ENCODE results near the gene OLFML2A.

The OLFML2A gene

DNA sequence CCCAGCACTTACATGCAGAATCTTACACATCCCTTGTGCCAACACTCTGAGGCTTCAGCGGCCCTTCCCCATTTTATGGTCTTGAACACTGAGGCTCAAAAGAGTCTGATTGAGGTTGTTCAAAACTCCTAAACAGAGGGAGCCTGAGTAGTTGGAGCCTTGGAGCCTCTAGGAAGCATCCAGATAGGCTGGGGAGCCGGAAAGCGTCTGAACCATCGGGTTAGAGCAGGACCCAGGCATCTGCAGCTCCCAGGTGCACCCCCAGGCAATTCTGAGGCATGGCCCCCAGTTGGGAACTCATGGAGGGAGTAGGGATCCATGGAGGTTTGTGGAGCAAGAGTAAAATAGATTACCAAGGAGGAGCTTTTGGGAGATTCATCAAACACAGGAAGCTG, 3.8 kb downstream of the OLFML2A start:
- TF ChIP-seq, protein P1, sequence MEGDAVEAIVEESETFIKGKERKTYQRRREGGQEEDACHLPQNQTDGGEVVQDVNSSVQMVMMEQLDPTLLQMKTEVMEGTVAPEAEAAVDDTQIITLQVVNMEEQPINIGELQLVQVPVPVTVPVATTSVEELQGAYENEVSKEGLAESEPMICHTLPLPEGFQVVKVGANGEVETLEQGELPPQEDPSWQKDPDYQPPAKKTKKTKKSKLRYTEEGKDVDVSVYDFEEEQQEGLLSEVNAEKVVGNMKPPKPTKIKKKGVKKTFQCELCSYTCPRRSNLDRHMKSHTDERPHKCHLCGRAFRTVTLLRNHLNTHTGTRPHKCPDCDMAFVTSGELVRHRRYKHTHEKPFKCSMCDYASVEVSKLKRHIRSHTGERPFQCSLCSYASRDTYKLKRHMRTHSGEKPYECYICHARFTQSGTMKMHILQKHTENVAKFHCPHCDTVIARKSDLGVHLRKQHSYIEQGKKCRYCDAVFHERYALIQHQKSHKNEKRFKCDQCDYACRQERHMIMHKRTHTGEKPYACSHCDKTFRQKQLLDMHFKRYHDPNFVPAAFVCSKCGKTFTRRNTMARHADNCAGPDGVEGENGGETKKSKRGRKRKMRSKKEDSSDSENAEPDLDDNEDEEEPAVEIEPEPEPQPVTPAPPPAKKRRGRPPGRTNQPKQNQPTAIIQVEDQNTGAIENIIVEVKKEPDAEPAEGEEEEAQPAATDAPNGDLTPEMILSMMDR (IDR thresholded peaks at IDR 0.05; ENCODE audit: unreplicated experiment in 3 of 3) = no peak
- H3K36me3 Mint-ChIP-seq (ENCODE audit: low read depth) = no peaks in the 10 kb centered on the region
- H3K27me3 Mint-ChIP-seq (ENCODE audit: low read depth) = peaks cover 13% of the 10 kb centered on the region
- peak overlapping the region; percentile 66 to 93 (median 91) for H3K27ac Mint-ChIP-seq
- no peaks in the 10 kb centered on the region for H3K9me3 Mint-ChIP-seq
- peaks cover 60% of the 10 kb centered on the region for H3K4me1 Mint-ChIP-seq
- no peak overlapping the region for H3K4me3 Mint-ChIP-seq

DNA sequence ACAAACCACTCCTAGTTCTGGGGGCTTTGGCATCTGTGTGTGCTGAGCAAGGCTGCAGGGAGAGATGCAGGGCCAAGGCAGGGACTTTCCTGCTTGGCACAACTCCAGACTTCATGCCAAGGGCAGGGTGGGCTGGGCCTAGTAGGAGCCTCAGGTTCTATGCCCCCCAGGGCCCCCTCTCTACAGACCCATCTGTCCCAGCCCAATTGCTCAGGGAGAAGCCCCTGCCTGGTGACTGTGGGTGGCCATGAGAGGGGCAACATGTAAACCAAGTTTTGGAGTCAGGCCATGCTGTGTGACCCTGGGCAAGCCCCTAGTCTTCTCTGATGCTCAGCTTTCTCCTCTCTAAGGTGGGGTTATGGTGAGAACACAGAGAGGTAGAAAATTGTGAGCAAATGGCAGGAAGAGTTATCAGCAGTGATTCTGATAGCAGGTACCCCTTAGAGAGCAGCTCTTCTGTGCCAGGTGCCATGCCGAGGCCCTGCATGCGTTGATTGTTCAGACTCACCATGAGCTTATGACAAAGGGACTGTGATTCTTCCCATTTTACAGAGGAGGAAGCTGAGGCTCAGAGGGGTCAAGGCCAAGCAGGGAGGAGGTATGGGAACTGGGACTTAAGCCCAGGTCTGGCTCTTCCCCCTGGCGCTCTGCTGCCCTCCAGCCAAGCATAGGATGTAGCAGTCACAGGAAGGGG, 5.2 kb downstream of the OLFML2A start:
- Mint-ChIP-seq H3K27ac (peak overlapping the region; percentile 60 to 91 (median 73)), H3K27me3 (ENCODE audit: low read depth) (peaks cover 7% of the 10 kb centered on the region), H3K4me3 (peak overlapping the region in 1 of 3 experiments; percentile 58), H3K36me3 (ENCODE audit: low read depth) (no peaks in the 10 kb centered on the region), H3K9me3 (no peaks in the 10 kb centered on the region), H3K4me1 (peaks cover 50% of the 10 kb centered on the region)
- TF ChIP-seq, protein P1 (IDR thresholded peaks at IDR 0.05; ENCODE audit: unreplicated experiment in 3 of 3) = no peak

DNA sequence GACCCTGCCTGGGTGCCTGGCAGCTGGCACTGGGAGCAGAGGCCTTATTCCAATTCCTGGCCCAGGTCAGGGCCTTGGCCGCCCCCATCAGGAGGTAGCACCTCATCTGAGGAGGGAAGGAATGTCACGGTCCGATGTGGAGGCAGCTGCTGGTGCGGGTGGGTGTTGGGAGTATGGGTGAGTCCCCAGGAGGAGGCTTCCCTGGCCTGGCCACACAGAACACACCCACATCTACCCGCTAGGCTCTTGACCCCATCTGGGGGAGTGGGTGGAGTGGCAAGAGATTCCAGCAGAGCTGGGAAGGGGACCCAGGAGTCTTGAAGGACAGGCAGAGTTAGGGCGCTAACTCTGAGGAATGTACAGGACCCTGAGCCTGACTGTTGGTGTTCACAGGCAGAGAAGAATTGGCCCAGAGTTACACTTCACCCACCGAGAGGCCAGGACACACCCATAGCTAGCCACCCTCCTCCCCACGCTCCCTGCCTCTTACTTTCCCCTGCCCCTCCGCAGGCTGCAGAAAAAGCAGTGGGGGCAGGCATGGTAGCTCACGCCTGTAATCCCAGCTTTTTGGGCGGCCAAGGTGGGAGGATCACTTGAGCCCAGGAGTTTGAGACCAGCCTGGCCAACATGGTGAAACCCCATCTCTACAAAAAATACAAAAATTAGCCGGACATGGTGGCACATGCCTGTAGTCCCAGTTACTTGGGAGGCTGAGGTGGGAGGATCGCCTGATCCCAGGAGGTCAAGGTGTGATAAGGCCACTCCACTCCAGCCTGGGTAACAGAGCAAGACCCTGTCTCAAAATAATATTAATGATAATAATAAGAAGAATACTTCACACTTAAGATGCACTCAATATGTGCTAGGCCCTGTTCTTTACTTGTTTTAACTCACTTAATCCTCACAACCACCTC, 6.0 kb downstream of the OLFML2A start:
- H3K27ac Mint-ChIP-seq = peak overlapping the region; percentile 26 to 91 (median 60)
- H3K27me3 Mint-ChIP-seq (ENCODE audit: low read depth) = peaks cover 7% of the 10 kb centered on the region
- peaks cover 46% of the 10 kb centered on the region for H3K4me1 Mint-ChIP-seq
- H3K36me3 Mint-ChIP-seq (ENCODE audit: low read depth) = no peaks in the 10 kb centered on the region
- TF ChIP-seq, protein P1 (IDR thresholded peaks at IDR 0.05; ENCODE audit: unreplicated experiment in 3 of 3) = no peak
- no peaks in the 10 kb centered on the region for H3K9me3 Mint-ChIP-seq
- no peak overlapping the region for H3K4me3 Mint-ChIP-seq

DNA sequence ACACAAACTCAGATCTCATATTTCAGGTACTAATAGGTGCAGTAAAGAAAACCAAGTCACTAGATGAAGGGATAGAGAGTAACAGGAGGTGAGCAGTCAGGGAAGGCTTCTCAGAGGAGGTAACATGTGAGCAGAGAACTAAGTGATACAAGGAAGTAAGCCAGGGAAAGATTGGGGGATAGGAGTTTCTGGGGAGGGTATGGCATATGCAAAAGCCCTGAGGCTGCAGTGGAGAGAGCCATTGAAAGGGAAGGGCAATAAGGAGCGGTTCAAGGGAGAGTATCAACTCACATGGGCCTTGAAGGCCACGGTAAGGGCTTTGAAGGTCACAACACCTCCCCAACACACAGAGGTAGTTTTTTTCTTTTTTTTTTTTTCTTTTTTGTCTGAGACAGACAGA, 6.9 kb downstream of the OLFML2A start:
- Mint-ChIP-seq H3K4me3 (no peak overlapping the region), H3K9me3 (no peaks in the 10 kb centered on the region), H3K36me3 (ENCODE audit: low read depth) (no peaks in the 10 kb centered on the region), H3K27ac (peak overlapping the region in 2 of 3 experiments; percentile 30 to 91), H3K27me3 (ENCODE audit: low read depth) (peaks cover 7% of the 10 kb centered on the region), H3K4me1 (peaks cover 42% of the 10 kb centered on the region)
- TF ChIP-seq, protein P1 (IDR thresholded peaks at IDR 0.05; ENCODE audit: unreplicated experiment in 3 of 3) = no peak

DNA sequence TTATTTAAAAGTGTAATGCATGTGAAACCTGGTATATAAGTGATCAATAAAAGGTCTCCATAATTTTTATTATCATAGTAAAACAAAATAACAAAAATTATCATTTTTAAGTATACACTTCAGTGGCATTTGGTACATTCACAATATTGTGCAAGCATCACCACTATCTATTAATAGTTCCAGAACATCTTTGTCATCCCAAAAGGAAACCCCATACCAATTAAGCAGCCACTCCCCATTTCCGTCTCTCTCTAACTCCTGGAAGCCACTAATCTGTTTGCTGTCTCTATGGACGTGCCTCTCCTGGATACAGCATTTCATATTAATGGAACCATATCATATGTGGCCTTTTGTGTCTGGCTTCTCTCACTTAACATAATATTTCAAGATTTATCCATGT, 7.6 kb downstream of the OLFML2A start:
- TF ChIP-seq, protein P1 (IDR thresholded peaks at IDR 0.05; ENCODE audit: unreplicated experiment in 3 of 3) = no peak
- Mint-ChIP-seq H3K9me3 (no peaks in the 10 kb centered on the region), H3K27me3 (ENCODE audit: low read depth) (peaks cover 7% of the 10 kb centered on the region), H3K4me1 (peaks cover 39% of the 10 kb centered on the region), H3K27ac (peak overlapping the region; percentile 17 to 63 (median 44)), H3K36me3 (ENCODE audit: low read depth) (no peaks in the 10 kb centered on the region), H3K4me3 (no peak overlapping the region)
